Germinal center (tissue), 1 donor: ENCODE data around the gene ATF5.
"Not testable (repeated sequence)": the region's sequence is repeated elsewhere in the genome, so short reads cannot be mapped to it uniquely, and the experiment has no call there.

Experiments used
- DNase-seq: peaks from one replicate; pipeline ENCODE4 v3.0.0; 2012; ENCODE audit warnings: mixed read lengths, low spot score

Gene ATF5

DNA sequence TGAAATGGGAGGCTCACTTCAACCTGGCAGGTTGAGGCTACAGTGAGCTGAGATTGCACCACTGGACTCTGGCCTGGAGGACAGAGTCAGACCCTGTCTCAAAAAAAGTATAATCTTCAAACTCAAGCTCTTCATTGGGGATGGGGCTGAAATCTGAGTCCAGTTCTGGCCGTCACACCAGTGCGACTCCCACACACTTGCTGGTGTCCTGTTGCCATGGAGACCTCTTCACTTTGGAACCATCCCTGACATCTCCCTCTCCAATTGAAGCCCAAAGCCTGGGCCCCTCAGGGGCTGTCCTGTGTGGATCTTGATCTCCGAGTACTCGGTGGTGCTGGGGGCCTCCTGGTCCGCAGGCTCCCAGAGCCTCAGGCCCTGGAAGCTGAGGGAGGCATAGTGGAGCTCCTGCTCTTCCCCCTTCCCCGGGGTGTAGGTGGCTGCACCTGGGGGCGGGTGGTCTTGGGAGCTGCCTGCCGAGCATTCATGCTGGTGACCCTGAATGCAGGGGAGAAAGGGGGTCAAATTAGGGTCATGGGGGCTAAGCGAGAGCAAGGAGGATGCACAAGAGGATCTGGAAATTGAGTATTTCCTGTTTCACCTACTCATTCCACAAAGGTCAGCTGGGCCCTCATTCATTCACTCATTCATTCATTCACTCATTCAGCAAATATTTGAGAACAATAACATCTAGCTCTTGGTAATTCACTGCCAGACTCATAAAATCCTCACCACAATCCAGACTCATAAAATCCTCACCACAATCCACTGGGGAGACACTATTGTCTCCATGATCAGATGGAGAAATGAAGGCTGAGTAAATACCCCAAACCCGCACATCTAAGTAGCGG is 21.0 kb downstream of the ATF5 start:
- DNase-seq: no peak

DNA sequence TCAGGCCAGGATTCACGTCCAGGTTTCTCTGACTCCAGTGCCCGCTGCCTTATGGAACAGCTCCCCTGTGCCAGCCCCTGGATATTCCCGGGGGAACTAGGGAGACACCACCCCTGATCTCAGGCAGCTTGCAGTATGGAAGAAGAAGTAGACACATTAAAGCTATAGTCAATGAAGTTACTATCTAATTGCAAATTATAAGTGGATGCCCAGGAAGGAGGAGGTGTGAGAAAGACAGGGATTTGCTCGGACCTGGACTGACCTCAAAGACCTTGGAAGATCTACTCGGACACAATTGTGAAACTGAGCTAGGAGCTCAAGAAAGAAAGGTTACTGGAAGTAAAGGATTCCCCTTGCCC is 21.6 kb downstream of the ATF5 start:
- DNase-seq: no peak

DNA sequence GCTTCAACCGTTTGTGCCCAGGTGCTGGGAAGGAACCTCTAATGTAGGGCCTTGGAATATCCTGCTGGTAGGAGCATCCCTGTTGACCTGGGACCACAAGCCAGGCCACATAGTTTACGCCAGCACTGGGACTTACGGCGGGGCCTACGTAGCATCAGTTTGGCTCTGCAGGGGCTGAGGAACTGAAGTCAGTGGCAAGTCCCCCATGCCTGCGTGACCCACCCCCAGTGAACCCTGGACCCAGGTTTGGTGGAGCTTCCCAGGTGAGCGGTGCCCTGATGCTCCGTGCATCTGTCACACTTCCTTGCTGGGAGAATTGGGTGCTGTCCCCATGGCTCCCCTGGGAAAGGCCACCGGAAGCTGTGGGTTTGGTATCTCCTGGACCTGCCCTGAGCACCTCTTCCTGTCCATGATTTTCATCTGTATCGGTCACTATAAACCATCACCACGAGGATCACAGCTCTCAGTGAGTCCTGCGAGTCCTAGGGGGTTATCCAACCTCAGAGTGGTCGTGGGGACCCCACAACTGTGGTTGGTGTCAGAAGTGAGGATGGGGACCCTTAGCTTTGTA is 22.0 kb downstream of the ATF5 start:
- DNase-seq: no peak

- DNase-seq: no peak
Measured at GRCh38 chr19:49951806-49952478, 22.9 kb downstream of the ATF5 start.

DNA sequence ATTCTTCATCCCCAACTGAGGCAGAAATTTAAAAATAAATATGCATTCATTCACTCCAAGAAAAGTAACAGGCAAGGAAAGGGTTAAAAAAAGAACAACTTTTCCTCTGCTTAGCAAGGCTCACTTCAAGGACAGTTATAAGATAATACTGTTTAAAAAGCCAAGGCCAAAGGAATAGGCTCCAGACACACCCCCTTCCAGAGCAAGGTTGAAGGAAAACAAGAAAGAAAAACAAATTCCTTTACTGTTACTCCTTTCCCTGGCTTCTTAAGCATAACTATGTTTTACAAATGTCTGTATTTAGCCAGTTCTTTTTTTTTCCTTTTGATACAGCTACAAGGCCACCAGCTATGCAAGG is 23.5 kb downstream of the ATF5 start:
- DNase-seq: no peak

GRCh38 chr19:49952906-49953305 is 23.9 kb downstream of the ATF5 start:
- DNase-seq: no peak

GRCh38 chr19:49953416-49953815 is 24.4 kb downstream of the ATF5 start:
- no peak for DNase-seq

DNA sequence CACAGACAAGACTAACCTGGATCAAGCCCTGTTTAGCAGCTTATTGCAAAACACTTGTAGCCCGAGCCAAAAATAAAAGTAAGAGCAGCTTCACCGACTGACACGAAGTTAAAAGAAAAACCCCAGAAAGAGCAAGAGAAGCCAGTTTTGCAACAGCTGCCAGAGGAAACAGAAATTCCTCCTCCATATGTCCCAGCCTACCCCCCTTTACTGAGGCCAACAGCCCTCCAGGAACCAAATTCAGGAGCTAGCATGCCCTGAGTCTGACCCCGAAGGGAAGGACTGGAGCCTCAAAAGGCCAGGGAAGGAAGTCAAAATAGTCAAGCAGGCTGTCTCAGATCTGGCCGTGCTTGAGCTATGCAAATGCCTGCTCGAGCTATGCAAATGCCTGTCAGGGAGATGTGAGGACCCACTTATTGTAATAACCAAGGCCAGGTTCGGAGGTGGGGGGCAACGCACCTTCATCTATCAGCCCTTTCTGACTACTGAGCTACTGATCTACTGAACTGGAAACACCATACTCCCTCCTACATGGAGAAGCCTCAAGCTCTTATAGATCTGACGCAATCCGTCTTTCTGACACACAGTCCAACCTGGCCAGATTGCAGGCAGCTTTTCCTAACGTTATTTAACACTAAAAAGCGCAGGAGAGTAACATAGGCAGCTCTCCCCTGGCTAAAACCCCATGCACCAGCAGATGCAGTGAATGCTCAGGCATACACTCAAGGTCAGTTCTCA is 25.3 kb downstream of the ATF5 start:
- DNase-seq: no peak

DNA sequence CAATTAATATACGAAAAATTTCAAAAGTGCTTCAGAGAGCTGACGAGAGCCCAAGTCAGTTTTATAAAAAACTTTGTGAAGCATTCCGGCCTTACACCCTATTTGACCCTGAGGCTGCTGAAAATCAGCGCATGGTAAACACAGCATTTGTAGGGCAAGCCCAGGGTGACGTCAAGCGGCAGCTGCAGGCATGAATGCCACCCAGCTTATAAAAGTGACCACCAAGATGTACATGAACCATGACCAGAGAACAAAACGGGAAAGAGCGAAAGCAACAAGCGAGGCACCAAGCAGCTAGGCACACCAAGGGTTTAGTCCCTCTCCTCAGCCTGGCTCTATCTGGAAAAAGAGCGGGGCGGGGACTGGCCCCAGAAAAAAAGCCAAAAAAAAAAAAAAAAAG is 25.9 kb downstream of the ATF5 start:
- no peak for DNase-seq

DNA sequence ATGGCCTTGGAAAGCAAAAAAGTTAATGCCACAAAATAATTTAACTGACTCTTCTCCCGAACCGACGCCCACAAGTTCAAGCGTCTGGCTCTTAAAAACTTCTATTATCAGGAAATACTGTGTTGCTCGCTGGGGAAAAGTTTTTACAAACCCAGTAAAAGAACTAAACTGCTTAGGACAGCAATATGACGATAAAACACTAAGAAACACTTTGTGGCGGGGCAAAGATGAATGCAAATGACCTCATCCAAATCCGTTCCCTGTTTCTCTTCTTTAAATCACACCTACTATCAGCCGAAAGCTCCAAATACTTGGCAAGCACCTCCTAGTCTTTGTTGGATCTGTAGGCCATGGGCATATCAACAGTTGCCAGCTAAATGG is 27.1 kb downstream of the ATF5 start:
- no peak for DNase-seq

DNA sequence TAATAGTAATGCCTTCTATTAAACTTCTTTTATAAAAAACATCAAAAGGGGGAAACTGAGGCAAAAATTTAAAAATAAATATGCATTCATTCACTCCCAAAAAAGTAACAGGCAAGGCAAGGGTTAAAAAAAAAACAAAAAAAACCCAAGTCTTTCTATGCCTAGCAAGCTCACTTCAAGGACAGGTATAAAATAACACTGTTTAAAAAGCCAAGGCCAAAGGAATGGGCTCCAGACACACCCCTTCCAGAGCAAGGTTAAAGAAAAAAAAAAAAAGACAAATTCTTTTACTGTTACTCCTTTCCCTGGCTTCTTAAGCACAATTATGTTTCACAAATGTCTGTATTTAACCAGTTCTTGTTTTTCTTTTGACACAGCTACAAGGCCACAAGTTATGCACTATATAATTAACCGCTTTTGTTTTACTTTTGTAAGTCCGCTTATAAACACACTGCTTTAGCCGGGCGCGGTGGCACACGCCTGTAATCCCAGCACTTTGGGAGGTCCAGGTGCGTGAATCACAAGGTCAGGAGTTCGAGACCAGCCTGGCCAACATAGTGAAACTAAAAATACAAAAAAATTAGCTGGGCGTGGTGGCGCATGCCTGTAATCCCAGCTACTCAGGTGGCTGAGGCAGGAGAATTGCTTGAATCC is 28.4 kb downstream of the ATF5 start:
- DNase-seq: no peak

DNA sequence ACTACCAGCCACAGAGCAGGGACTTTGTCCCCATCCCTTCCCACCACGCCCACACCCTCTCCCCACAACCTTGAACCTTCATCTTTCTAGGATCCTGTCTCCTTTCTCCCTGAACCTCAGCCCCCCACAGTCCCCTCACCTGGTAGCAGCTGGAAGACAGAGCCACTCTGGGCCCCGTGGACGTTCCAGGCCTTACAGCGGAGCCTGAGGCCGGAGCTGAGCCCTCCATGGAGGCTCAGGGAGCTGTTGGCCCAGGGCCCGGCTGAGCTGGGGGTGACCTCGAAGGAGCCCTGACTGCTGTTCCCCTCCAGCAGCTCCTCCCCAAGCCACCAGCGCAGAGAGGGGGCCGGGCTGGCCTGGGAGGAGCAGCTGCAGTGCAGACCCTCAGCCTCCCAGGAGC is 29.1 kb downstream of the ATF5 start:
- not testable (repeated sequence) for DNase-seq

GRCh38 chr19:49958596-49958995 is 29.6 kb downstream of the ATF5 start:
- DNase-seq: not testable (repeated sequence)

GRCh38 chr19:49959892-49960291 is 30.9 kb downstream of the ATF5 start:
- DNase-seq: not testable (repeated sequence)

DNA sequence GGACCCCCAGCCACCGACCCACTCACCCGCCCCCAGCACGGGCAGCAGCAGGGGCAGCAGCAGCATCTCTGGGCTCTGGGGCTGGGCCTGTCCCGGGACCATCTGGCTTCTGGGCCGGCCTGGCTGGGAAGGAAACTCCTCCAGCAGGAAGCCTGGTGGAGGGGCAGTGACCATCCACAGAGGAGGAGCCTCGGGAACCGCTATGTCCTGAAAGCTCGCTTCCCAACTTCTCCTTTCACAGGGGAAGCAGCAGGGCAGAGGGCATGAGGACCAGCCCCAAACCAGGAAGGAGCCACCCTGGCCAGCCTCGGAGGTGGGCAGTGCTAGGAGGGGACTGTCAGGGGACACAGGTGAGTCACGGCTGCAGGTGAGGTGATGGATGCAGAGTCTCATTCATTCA is 32.0 kb downstream of the ATF5 start, which contains the start of gene SIGLEC11:
Gene SIGLEC11, minus strand, starts transcription at position 193 of the 400 bp plus-strand sequence. Its CDS starts 91 bp downstream, at position 102.
- DNase-seq: not testable (repeated sequence)

DNA sequence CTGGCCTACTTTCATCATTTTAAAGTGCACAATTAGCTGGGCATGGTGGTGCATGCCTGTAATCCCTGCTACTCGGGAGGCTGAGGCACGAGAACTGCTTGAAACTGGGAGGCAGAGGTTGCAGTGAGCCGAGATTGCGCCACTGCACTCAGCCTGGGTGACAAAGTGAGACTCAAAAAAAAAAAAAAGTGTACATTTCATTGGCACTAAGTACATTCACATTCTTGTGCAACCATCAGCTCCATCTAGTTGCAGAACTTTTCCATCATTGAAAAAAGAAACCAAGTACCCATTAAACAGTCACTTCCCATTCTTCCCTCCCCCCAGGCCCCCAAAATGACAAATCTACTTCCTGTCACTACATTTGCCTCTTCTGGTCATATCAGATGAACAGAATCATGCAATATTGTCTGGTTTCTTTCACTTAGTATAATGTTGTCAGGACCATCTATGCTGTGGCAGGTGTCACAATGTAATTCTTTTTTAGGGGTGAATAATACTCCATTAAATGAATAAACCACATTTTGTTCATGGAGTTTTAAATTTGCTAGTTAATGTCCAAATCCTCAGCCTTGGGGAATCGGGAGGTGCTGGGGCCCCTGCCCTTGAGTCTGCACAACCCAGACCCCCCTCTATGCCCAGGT is 39.4 kb downstream of the ATF5 start:
- DNase-seq: no peak

DNA sequence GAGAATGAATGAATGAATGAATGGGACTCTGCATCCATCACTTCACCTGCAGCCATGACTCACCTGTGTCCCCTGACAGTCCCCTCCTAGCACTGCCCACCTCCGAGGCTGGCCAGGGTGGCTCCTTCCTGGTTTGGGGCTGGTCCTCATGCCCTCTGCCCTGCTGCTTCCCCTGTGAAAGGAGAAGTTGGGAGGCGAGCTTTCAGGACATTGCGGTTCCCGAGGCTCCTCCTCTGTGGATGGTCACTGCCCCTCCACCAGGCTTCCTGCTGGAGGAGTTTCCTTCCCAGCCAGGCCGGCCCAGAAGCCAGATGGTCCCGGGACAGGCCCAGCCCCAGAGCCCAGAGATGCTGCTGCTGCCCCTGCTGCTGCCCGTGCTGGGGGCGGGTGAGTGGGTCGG is 40.4 kb downstream of the ATF5 start:
- DNase-seq: not testable (repeated sequence)

- DNase-seq: no peak
Measured at GRCh38 chr19:49971991-49972411, 43.0 kb downstream of the ATF5 start.

GRCh38 chr19:49972841-49973240 is 43.8 kb downstream of the ATF5 start:
- no peak for DNase-seq

DNA sequence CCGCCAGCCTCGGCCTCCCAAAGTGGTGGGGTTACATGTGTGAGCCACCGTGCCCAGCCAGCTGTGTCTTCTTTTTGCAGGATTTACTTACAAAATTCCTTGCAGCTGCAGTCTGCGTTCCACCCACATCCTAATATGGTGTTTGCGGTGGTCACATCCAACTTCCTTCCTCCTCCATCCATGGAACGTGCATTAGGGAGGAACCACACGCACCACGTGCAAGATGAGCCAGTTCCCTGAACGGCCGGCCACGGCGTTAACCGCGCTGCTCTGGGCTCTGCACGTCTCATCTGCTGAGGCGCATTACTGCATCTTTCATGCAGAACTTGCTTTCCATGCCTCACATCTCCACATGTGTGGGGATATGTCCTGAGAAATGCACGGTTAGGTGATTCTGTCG is 45.0 kb downstream of the ATF5 start:
- DNase-seq: no peak

DNA sequence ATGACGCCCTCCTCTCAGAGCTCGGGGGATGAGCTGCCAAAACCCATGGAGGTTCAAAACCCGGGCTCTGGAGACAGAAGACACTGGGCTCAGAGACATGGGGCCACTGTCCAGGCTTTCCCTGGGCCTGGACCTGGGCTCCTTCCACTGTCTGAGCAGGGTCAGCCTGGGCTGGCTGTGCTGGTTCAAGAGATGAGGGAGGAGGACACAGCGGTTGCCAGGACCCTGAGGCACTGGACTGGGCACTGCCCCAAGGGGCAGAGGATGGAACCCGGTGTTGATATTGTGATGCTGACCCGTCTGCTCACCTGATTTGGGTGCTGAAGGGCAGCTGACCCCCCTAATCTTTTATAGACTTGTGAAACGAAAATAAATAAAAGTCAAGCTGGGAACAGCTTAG is 46.0 kb downstream of the ATF5 start:
- no peak for DNase-seq

- no peak for DNase-seq
Measured at GRCh38 chr19:49976496-49976895, 47.5 kb downstream of the ATF5 start.
